NCI-H146 treated with DMSO at 0.1 percent for 48 hours (cell line): Measurements from ENCODE around the gene ZNF462.

ENCODE experiments used
- DNase-seq: peaks from one replicate; lab custom pipeline; 2025; ENCODE audit not compliant: unreplicated experiment; lab: John Stamatoyannopoulos, UW

ZNF462 gene

DNA sequence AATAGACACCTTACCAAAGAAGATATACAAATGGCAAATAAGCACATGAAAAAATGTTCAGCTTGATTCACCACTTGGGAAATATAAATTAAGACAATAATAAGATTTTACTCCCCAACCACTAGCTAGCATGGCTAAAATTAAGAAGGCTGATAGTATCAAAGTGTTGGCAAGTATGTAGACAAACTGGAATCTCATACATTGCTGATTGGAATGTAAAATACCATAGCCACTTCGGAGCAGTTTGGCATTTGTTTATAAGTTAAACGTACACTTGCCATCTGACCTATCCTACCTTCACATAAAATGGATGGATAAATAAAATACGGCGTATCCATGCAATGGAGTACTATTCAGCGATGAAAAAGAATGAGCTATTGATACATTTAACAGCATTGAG, 129.2 kb downstream of the ZNF462 start:
- DNase-seq: no peak

DNA sequence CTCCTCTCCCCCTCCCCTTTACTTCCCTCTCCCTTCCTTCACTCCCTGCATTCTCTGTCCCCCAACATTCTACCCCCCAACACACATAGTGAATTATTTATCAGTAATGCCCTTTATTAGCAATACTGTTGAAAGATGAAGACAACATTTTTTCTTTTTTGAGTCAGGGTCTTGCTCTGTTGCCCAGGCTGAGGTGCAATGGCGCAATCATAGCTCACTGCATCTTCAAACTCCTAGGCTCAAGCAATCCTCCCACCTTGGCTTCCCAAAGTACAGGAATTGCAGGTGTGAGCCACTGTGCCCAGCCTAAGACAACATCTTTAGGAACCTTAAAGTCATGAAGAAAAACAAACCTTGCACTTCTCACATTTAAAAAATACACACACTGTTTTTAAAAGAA, 130.6 kb downstream of the ZNF462 start:
- DNase-seq: no peak

DNA sequence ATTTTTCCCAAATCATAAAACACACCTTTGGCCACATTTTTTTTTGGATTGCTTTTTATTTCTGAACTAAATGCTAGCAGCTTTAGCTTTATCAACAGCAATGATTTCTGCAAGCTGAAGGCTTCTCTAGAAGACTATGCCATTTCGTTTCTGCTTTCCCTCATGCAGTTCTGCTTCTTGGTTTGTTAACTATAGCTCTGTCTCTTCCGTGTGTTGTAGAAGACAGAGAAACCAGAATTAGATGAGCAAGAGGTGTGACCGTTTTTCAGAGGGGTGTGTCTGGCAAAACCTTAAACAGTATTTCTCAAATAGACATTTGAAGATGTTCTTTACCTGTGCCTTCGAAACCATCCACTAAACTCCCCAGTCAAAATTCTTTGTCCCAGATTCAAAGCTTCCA, 131.5 kb downstream of the ZNF462 start:
- DNase-seq: no peak

DNA sequence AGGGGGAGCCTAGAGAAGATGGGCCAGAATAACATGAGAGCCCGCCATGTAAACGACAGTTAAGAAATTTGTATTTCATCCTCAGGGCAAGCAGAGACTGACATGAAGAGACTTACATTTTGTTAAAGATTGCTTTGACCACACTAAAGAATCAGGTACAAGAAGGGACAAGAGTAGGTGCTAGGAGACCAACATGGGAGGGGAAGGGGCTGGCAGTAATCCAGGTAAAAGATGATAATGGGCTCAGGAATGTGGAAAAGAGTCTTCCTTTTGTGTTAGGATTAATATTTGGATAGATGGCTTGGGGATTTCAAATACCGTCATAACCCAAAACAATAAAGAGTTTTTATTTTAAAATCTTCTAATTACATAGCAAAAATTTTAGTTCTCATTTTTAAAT, 137.3 kb downstream of the ZNF462 start:
- no peak for DNase-seq

DNA sequence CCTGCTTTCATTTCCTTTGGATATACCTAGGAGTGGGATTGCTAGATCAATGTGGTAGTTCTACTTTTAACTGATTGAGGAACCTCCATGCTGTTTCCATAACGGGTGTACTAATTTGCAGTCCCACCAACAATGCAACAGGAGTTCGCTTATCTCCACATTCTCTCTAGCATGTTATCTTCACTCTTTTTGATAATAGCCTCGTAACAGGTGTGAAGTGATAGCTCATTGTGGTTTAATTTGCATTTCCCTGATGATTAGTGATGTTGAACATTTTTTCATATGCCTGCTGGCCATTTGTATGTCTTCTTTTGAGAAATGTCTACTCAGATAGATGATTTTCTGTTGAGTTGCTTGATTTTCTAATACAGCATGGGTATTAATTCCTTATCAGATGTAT, 142.2 kb downstream of the ZNF462 start:
- no peak for DNase-seq

DNA sequence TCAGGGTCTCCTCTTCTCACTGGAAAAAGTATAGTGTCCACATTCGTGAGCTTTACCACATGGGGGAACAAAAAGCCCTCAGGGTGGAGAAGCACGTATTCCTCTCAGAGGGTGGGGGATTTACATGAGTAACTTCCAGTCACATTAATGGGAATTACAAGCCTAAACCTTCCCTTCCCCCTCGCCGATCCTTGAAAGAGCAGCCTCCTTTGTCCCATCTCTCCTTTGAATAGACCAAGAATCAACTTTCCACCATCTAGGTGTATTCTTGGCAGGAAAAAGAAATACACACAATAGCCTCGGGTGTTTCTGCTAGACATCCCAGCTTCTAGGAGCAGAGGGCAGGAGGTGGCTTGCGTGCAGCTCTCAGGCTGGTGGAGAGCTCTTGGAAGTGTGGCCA, 144.4 kb downstream of the ZNF462 start:
- DNase-seq: no peak

DNA sequence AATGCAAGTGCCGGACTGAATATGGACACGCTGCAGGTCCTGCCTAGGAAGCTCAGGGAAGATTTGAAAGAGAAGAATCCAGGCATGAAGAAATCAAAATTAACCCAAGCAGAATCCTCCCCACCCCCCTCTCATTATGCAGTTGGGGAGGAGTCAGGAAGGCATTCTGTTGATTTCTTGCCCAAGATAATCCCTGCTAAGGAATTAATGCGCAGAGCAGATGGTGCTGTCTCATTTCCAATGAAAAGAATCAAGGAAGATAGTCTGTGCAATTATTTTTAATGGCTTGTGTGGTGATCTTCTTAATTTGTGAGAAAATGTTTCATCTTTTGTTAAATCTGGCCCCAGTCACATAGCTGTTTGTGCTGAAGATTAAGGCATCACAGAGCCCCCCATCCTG, 145.0 kb downstream of the ZNF462 start:
- no peak for DNase-seq

DNA sequence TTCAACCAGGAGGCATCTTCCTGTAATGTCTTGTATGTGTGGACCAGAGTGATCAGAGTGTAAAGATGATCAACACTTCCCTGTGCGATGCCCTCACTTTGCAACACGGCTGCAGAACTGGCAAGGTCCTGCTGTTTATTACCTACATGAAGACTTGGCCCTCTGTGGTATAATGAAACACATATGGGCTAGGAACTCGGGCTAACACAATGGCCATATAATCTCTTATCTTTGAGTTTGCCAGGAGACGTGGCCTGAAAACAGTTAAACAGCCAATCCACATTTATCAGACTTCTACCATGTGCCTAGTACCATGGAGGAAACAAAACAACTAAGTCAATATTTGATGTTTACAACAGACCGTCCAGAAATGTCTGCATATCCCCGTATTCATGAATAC, 145.5 kb downstream of the ZNF462 start:
- no peak for DNase-seq

DNA sequence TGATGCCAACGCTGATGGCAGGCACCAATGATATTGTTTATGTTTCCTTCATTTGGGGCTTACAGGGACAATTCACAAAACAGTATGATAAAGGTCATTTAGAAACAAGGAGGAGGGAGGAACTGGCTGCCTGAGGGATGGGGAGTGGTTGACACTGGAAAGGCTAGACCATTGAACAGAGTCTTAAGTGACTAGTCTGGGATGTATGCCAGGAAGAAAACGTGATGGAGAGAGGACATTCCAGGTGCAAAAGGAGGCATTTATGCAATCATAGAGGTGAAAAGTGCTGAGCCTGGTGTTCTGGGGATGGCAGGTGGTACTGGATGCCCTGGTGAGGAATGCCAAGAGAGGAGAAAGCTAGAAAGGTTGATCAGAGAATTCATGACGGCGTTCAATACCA, 153.4 kb downstream of the ZNF462 start:
- DNase-seq: no peak

DNA sequence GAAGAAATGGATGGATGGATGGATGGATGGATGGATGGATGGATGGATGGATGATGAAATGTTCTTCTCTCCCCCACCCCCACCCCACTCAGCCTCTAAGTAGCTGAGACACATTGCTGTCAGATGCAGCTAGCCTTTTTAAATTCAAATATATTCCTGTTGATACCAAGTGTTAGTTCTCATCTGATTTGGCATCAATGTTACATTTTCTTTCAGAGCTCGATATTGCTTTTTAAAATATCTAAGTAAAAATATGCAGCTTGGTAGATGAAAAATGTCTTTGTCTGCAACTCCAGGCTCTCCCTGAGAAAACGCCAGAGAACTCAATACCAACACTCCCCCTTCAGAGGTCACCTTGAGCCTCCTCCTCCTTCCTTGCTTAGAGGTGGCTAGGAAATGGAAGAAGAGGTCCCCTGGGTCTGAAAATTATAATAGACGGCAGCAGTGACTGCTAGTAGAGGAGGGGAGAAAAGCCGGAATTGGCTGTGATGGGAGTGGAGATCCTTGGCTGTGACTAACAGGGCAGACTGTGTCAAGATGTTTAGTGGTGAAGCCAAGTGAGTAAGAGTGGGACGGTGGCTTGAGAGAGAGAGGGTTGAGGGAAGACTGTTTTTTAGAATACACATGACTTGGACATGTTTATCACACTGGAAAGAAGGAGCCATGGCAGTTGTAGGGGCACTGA, 156.0 kb downstream of the ZNF462 start:
- DNase-seq: no peak

DNA sequence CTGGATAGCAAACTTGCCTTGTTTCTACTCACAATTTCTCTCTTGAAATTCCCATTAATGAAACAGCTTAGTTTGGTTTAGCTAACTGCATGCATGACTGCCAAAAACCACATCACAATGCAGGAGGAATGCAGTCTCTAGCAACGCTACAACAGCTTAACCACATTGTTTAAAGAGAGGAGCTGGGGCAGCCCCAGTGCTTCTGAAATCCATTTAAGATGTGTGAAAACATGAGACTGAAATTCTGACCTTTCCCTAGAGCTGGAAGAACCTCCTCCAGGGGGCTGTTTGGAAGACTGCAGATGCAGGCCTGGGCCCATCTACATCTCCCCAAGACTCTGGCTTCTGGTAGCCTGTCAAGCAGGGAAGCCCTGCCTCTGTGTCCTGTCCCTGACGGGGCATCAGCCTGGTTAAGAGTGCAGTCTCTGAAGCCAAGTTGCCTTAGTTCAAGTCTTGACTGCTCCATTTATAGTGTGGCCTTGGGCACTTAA, 157.1 kb downstream of the ZNF462 start:
- no peak for DNase-seq

DNA sequence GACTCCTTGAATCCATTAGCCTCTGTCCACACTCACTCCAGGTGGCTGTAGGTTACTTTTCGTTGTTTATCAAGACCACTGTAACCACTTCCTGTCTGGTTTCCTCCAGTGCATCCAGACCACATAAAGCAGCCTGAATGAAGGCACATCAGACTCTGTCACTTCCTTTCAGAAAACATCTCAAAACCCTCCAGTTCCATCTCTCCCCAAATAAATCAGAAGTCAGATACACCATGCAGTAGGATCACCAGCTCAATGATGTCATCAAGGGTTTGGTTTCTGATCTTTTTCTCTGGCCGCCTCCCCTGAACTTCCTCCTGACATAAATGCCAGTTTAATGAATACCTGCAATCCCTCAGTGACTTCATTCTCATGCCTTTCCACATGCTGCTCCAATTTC, 161.2 kb downstream of the ZNF462 start:
- no peak for DNase-seq

DNA sequence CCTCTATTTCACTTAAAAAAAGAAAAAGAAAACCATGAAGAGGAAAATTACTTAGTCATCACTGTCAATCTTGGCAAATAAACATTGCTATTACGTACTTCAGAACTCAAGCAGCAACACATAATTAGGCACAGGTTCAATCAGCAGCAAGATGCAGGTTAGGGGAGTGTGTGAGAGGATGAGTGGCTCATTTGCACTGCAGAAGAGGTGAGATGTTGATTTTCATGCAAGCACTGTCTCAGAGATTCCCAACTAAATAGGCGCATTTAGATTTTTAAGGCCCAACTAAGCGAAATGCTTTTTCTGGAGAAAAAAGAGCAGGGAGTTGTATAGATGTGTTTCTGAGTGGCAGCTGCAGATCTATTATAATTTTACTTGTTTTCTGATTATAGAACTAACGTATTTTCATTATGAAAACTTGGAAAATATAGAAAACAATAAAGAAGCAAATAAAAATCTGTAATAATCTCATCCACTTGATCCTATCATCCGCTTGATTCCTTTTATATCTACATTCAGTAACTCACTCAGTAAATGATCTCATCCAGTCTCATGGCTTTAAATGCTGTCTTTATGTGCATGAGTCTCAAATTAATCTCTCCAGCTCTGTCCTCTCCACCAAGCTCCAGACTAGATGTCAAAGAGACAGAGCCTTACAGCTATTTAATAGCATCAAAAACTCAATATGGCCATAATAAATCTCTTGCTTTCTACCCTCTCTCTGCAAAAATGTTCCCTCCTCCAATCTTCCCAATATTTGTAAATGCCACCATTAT, 162.5 kb downstream of the ZNF462 start:
- no peak for DNase-seq

DNA sequence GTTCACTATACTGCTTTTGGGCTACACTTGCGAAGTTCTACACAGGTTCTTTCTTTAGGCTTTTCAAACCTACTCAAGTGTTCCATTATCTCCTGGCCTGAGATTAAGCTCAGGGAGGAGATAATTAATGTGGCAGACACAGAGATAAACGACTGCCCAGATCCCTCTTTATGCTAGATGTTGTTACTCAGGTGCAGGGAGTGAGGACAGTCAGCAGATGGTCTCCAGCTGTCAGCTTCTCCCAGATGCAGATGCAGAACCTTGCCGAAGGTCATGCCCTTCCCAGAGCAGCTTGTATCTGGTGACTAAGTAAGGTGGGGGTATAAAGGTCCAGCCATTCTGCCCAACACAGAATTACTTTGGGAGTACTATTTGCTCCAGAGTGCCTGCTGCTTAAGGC, 166.2 kb downstream of the ZNF462 start:
- no peak for DNase-seq

DNA sequence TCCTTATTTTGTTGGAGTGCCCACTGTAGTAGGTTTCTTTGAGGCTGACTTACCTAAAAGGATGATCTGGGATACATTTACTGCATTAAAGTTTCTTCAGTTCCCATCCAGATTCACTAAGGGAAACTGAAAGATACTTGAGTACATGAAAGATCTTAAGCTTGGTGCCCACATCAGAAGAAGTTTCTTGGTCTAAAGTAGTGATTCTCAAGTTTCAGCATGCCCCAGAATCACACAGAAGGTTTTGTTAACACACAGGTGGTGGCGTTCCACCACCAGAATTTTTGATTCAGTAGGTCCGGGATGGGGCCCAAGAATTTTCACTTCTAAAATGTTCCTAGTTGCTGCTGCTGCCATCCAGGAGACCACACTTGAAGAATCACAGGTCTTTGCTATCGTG, 171.0 kb downstream of the ZNF462 start:
- DNase-seq: no peak

DNA sequence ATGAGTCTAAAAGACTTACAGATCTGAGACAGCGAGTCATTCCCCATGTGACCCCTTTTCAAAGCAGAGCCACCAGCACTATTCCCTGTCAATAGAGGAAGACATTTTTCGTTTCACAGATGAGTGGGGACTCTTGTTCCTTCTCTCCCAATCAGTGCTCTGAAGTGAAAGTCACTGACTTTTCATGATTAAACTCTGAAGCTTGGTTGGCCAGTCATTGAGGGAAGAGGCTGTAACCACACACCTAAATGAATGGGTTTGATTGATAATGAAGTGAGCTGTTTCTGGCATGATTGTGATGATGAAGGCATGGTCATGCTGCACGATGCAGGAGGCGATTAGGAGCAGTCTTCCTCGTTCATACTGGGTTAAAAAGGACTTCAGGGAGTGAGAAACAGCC, 171.9 kb downstream of the ZNF462 start:
- no peak for DNase-seq

DNA sequence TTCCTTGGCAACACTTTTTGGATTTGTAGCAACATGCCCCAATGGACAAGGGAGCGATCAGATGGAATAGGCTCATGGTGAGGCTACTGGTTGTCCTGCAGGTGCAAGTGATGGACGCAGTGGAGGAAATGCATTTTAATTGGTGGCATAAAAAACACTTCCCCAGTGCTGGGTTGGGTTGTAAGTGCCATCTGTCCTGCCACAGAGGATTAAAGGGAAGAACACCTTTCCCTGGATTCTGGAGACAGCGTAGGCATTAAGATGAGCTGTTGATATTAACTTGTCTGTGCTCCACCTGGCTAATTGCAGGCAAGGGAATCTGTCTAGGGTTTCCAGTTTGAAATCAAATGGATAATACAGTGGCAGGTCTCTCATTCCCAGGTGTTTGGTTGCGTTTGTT, 173.4 kb downstream of the ZNF462 start:
- no peak for DNase-seq

DNA sequence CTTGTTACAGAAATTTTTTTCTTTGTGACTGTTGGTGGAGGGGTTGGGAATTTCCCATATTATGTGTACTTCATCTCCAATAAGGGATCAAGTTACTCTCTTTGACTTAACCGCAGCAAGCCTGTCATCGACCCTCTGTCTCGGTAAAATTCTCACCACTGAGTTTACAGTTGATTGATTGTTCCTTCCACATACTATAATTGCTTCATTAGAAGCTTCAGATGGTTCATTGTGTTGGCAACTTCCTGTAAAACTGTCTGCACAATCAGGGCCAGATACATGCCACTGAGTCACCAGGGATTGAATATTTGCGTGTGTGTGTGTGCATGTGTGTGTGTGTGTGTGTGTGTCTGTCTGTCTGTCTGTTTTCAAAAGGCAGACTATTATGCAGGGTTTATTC, 176.6 kb downstream of the ZNF462 start:
- no peak for DNase-seq

DNA sequence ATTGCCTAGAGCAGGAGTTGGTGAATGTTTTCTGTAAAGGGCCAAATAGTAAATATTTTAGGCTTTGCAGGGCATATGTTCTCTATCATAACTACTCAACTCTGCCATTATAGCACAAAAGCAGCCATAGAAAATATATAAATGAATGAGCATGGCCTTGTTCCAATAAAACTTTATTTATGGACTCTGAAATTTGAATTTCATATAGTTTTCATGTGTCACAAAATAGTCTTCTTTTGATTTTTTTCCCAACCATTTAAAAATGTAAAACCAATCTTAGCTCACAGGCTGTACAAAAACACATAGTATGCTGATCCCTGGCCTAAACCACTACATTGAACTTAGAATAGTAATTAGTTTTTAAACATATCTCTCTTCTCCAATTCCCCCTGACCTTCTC, 179.6 kb downstream of the ZNF462 start:
- DNase-seq: no peak

DNA sequence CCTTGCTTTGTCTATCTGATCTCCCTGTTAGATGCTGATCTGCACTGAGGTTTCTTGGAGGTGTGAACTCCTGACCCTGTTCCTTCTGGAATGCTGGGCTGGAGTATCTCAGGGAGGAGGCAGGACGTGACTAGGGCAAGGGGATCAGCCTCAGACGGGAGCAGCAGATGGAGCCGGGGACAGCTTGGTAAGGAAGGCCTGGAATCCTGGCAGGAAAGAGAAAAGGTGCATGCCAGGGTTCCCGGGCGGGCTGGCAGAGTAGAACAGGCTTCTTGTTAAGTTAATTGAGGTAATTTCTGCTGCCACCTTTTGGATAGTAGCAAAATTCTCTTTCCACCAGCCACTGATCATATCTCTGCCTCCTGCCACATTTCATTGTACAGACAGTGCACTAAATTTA, 180.9 kb downstream of the ZNF462 start:
- no peak for DNase-seq

DNA sequence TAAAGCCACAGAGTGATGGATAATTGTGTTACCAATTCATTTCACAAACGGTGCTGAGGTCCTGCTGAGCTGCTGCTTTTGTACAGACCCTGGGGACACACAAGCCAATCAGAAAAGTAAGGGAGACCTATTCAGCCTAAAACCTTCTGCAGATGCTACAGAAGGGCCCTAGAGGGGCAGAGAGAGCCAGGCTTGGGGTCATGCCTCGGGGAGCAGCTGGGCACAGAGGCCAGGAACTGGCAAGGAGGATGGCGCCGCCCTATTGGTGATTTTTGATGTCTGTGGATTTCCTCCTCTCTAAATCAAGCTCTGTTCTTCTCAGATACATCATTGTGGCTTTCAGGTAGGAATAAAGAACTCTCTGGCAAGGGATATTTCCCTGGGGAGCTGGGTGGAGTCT, 181.9 kb downstream of the ZNF462 start:
- DNase-seq: no peak

DNA sequence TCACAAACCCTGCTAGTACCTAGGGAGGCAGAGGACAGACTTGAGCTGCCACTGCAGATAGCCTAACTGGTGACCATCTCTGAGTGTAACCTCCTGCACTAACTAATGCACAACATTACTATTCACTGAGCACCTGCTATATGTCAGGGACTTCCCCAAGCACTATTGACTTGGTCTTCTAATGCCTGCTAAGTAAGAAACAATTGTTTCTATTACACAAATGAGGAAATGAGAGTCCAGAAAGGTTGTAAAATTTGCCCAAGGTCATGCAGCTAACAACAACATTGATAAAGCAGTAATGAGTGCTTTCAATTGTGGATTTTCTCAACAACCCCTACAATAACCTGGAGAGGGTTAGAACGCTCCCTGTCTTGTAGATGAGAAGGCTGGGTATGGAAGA, 183.7 kb downstream of the ZNF462 start:
- DNase-seq: no peak
